H9 (cell line): ENCODE data around the gene TPCN2. TPM values are rescaled to one million over a fixed set of nuclear protein-coding genes. Genes with fewer than 3 reads are reported as not detected.

Experiments
- DNase-seq: peaks from one replicate; pipeline ENCODE4 v3.0.0-alpha.2; 2017
- H2AFZ ChIP-seq: one replicate; pipeline ENCODE4 v1.6.1; 2013; ENCODE audit warnings: mild to moderate bottlenecking, low read length, control low read depth, moderate library complexity
- H2AK5ac ChIP-seq: 2 replicates; pipeline ENCODE4 v1.6.1; 2013; ENCODE audit warnings: low read length, control low read depth, mixed read lengths; ENCODE audit not compliant: insufficient read length
- H2BK120ac ChIP-seq: one replicate; pipeline ENCODE4 v1.6.1; 2013; ENCODE audit warnings: low read depth, mild to moderate bottlenecking, low read length, control low read depth, inconsistent platforms; ENCODE audit not compliant: poor library complexity, severe bottlenecking
- H2BK12ac ChIP-seq: 2 replicates; pipeline ENCODE4 v1.6.1; 2013; ENCODE audit warnings: low read length, control low read depth, mixed read lengths, low read depth; ENCODE audit not compliant: insufficient read length
- H2BK15ac ChIP-seq: 2 replicates; pipeline ENCODE4 v1.6.1; 2013; ENCODE audit warnings: low read depth, low read length, control low read depth
- H2BK20ac ChIP-seq: one replicate; pipeline ENCODE4 v1.6.1; 2013; ENCODE audit warnings: low read depth, mild to moderate bottlenecking, low read length, control low read depth, inconsistent platforms; ENCODE audit not compliant: poor library complexity, severe bottlenecking
- H2BK5ac ChIP-seq: 2 replicates; pipeline ENCODE4 v1.6.1; 2013; ENCODE audit warnings: low read length, control low read depth, mixed read lengths; ENCODE audit not compliant: insufficient read length
- H3K14ac ChIP-seq: 2 replicates; pipeline ENCODE4 v1.6.1; 2013; ENCODE audit warnings: low read length, control low read depth; ENCODE audit not compliant: insufficient read depth
- H3K18ac ChIP-seq: 2 replicates; pipeline ENCODE4 v1.6.1; 2013; ENCODE audit warnings: low read depth, mild to moderate bottlenecking, mixed read lengths, low read length, control low read depth; ENCODE audit not compliant: insufficient read length
- H3K23ac ChIP-seq: 2 replicates; pipeline ENCODE4 v1.6.1; 2013; ENCODE audit warnings: low read length, control low read depth, mixed read lengths, low read depth; ENCODE audit not compliant: insufficient read length
- H3K23me2 ChIP-seq: 2 replicates; pipeline ENCODE4 v1.6.1; 2013; ENCODE audit warnings: low read depth, mild to moderate bottlenecking, mixed read lengths, low read length, control low read depth; ENCODE audit not compliant: insufficient read length, poor library complexity, severe bottlenecking
- H3K27ac ChIP-seq: 2 replicates; pipeline ENCODE4 v1.5.1; 2013; ENCODE audit warnings: low read length, control low read depth, mixed read lengths, low read depth; ENCODE audit not compliant: insufficient read length
- H3K27me3 ChIP-seq: 2 replicates; pipeline ENCODE4 v1.6.1; 2013; ENCODE audit warnings: low read length, control low read depth, inconsistent platforms; ENCODE audit not compliant: insufficient read depth
- H3K4ac ChIP-seq: 2 replicates; pipeline ENCODE4 v1.6.1; 2013; ENCODE audit warnings: low read depth, mild to moderate bottlenecking, control low read depth, inconsistent platforms, low read length, moderate library complexity
- H3K4me1 ChIP-seq: 2 replicates; pipeline ENCODE4 v1.6.1; 2013; ENCODE audit warnings: low read length, control low read depth, inconsistent platforms; ENCODE audit not compliant: insufficient read depth
- H3K4me2 ChIP-seq: 2 replicates; pipeline ENCODE4 v1.6.1; 2013; ENCODE audit warnings: low read length, control low read depth, mixed read lengths; ENCODE audit not compliant: insufficient read length, insufficient read depth
- H3K56ac ChIP-seq: 2 replicates; pipeline ENCODE4 v1.6.1; 2013; ENCODE audit warnings: low read depth, mild to moderate bottlenecking, mixed read lengths, low read length, control low read depth; ENCODE audit not compliant: insufficient read length
- H3K79me1 ChIP-seq: 2 replicates; pipeline ENCODE4 v1.6.1; 2013; ENCODE audit warnings: low read depth, mild to moderate bottlenecking, moderate library complexity, low read length, control low read depth, inconsistent platforms; ENCODE audit not compliant: insufficient read depth, poor library complexity, severe bottlenecking
- H3K79me2 ChIP-seq: 2 replicates; pipeline ENCODE4 v1.6.1; 2013; ENCODE audit warnings: low read length, control low read depth, inconsistent platforms; ENCODE audit not compliant: insufficient read depth
- H3K9ac ChIP-seq: 2 replicates; pipeline ENCODE4 v1.6.1; 2013; ENCODE audit warnings: low read length, control low read depth, mixed read lengths; ENCODE audit not compliant: insufficient read length; ENCODE audit errors: extremely low read depth
- H3K9me3 ChIP-seq: one replicate; pipeline ENCODE4 v1.6.1; 2013; ENCODE audit warnings: low read depth, low read length, inconsistent platforms; ENCODE audit not compliant: control insufficient read depth
- H3T11ph ChIP-seq: one replicate; pipeline ENCODE4 v1.6.1; 2013; ENCODE audit warnings: mild to moderate bottlenecking, low read length, control low read depth, inconsistent platforms
- H4K20me1 ChIP-seq: one replicate; pipeline ENCODE4 v1.6.1; 2013; ENCODE audit not compliant: control insufficient read depth, insufficient read length, insufficient read depth
- H4K5ac ChIP-seq: 2 replicates; pipeline ENCODE4 v1.6.1; 2013; ENCODE audit warnings: low read depth, mild to moderate bottlenecking, mixed read lengths, low read length, control low read depth; ENCODE audit not compliant: insufficient read length
- H4K8ac ChIP-seq: replicated peaks from 2 replicates; pipeline ENCODE4 v1.6.1; 2013; ENCODE audit warnings: low read length, control low read depth, mixed read lengths, low read depth; ENCODE audit not compliant: insufficient read length
- H4K91ac ChIP-seq: 2 replicates; pipeline ENCODE4 v1.6.1; 2013; ENCODE audit warnings: low read depth, mild to moderate bottlenecking, moderate library complexity, mixed read lengths, low read length, control low read depth; ENCODE audit not compliant: insufficient read length
- H3K27ac Mint-ChIP-seq, 3 experiments: 2 replicates in 2 of 3; 3 replicates in 1 of 3; pipeline ENCODE4 v1.8.0; 2020 to 2021; ENCODE audit warnings: mixed read lengths in 3 of 3, mild to moderate bottlenecking in 1 of 3, moderate library complexity in 1 of 3
- H3K27me3 Mint-ChIP-seq: 2 replicates; pipeline ENCODE4 v1.8.0; 2021; ENCODE audit warnings: low read depth, mild to moderate bottlenecking, moderate library complexity, mixed read lengths
- H3K36me3 Mint-ChIP-seq, 3 experiments: 2 replicates in 2 of 3; 3 replicates in 1 of 3; pipeline ENCODE4 v1.8.0; 2020 to 2021; ENCODE audit warnings: low read depth in 3 of 3, mixed read lengths in 3 of 3; ENCODE audit not compliant: insufficient read depth in 1 of 3
- H3K4me1 Mint-ChIP-seq, 2 experiments: 2 replicates each; pipeline ENCODE4 v1.8.0; 2020; ENCODE audit warnings: mixed read lengths in 2 of 2
- H3K4me3 Mint-ChIP-seq, 2 experiments: 2 replicates in 1 of 2; 3 replicates in 1 of 2; pipeline ENCODE4 v1.8.0; 2020 to 2021; ENCODE audit warnings: mild to moderate bottlenecking in 2 of 2, mixed read lengths in 2 of 2, moderate library complexity in 1 of 2
- H3K9me3 Mint-ChIP-seq, 2 experiments: 2 replicates in 1 of 2; 3 replicates in 1 of 2; pipeline ENCODE4 v1.8.0; 2020; ENCODE audit warnings: mild to moderate bottlenecking in 2 of 2, mixed read lengths in 2 of 2, moderate library complexity in 1 of 2
- WGBS: extraction: QIAGEN DNeasy Blood & Tissue Kit; methylation state at CpG from one replicate; pipeline ENCODE4 v1.1.7; 2013; ENCODE audit warnings: missing lambda C conversion rate, low lambda C conversion rate, mixed read lengths; ENCODE audit not compliant: insufficient read length; ENCODE audit errors: extremely low coverage; 5-methylcytosine and 5-hydroxymethylcytosine counted together
- total RNA-seq: library from RNA; stranded (reverse); gene quantifications from 2 replicates; pipeline ENCODE4 v1.2.1, GENCODE V29; 2021
- TF ChIP-seq, protein P1 (sequence below): fragments of 200-600 bp; sonication (generic); conservative IDR thresholded peaks from 3 replicates; pipeline ENCODE4 v1.8.0; 2021; ENCODE audit warnings: antibody characterized with exemption, mild to moderate bottlenecking

Gene TPCN2
- total RNA-seq, 1 experiment from 2014 or later, result 16.8 TPM

- no CpG with 5 or more reads among the region's 7 CpGs for WGBS
- H3K56ac ChIP-seq, result no peak overlapping the region
- no peaks in the 10 kb centered on the region for H3K9me3 ChIP-seq
- H2BK12ac ChIP-seq, result no peak overlapping the region
- H4K8ac ChIP-seq, result no peak overlapping the region
- H3K27ac Mint-ChIP-seq, result peak overlapping the region in 1 of 3 experiments; percentile 59; a peak in 1 of 7 replicates
- no peak overlapping the region for H4K91ac ChIP-seq
- no peak overlapping the region for H3K27ac ChIP-seq
- no peak overlapping the region for H3K18ac ChIP-seq
- H3K4me3 Mint-ChIP-seq, result no peak overlapping the region
- H3K9ac ChIP-seq, result no peak overlapping the region
- TF ChIP-seq, protein P1, sequence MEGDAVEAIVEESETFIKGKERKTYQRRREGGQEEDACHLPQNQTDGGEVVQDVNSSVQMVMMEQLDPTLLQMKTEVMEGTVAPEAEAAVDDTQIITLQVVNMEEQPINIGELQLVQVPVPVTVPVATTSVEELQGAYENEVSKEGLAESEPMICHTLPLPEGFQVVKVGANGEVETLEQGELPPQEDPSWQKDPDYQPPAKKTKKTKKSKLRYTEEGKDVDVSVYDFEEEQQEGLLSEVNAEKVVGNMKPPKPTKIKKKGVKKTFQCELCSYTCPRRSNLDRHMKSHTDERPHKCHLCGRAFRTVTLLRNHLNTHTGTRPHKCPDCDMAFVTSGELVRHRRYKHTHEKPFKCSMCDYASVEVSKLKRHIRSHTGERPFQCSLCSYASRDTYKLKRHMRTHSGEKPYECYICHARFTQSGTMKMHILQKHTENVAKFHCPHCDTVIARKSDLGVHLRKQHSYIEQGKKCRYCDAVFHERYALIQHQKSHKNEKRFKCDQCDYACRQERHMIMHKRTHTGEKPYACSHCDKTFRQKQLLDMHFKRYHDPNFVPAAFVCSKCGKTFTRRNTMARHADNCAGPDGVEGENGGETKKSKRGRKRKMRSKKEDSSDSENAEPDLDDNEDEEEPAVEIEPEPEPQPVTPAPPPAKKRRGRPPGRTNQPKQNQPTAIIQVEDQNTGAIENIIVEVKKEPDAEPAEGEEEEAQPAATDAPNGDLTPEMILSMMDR, result no peak
- H3K27me3 Mint-ChIP-seq, result peaks cover 11% of the 10 kb centered on the region
- no peak overlapping the region for H2BK120ac ChIP-seq
- H2AFZ ChIP-seq, result no peak overlapping the region
- no peak overlapping the region for H3K14ac ChIP-seq
- no peak overlapping the region for H2BK5ac ChIP-seq
- H3K9me3 Mint-ChIP-seq, result peaks cover 11% of the 10 kb centered on the region in 2 experiments
- no peak overlapping the region for H3T11ph ChIP-seq
- H2BK15ac ChIP-seq, result no peak overlapping the region
- no peaks in the 10 kb centered on the region for H3K23me2 ChIP-seq
- H3K79me2 ChIP-seq, result no peaks in the 10 kb centered on the region
- no peak for DNase-seq
- H3K4me2 ChIP-seq, result no peak overlapping the region
- peaks cover 26 to 33% of the 10 kb centered on the region in 2 experiments for H3K4me1 Mint-ChIP-seq
- no peaks in the 10 kb centered on the region for H4K20me1 ChIP-seq
- no peaks in the 10 kb centered on the region; the same call in 1 of the 2 replicates for H3K4me1 ChIP-seq
- peaks cover 3 to 16% (median 7%) of the 10 kb centered on the region in 3 experiments; a peak in 6 of 7 replicates for H3K36me3 Mint-ChIP-seq
- H3K23ac ChIP-seq, result no peak overlapping the region
- no peak overlapping the region for H4K5ac ChIP-seq
- no peak overlapping the region for H3K4ac ChIP-seq
- H3K27me3 ChIP-seq, result no peaks in the 10 kb centered on the region
- no peak overlapping the region for H2AK5ac ChIP-seq
- H2BK20ac ChIP-seq, result no peak overlapping the region
- H3K79me1 ChIP-seq, result no peaks in the 10 kb centered on the region
Measured at GRCh38 chr11:69153661-69154060, 104.9 kb downstream of the TPCN2 start.
